GM23338 (cell line): ENCODE data around the gene OR6C70. TPM values are rescaled to one million over a fixed set of nuclear protein-coding genes. Genes with fewer than 3 reads are reported as not detected.

Source experiments
- polyA plus RNA-seq: library from polyadenylated mRNA; unstranded; fragments of >200 nt; fragmentation: Nextera tagmentation; extraction: Ambion mirVana; gene quantifications from 2 replicates; pipeline ENCODE4 v1.2.1, GENCODE V29; 2016
- total RNA-seq: library from RNA; depleted of rRNA; stranded (reverse); fragments of >200 nt; shearing (Covaris generic); gene quantifications from 2 replicates; pipeline ENCODE4 v1.2.3, GENCODE V29; 2014; rRNA removed
- TF ChIP-seq, protein P1 (sequence below): IDR thresholded peaks from one replicate; pipeline ENCODE4 v1.6.1; 2018; ENCODE audit warnings: antibody characterized with exemption; ENCODE audit not compliant: unreplicated experiment

The OR6C70 gene
- total and polyA plus RNA-seq, 2 experiments from 2014 or later = not detected

DNA sequence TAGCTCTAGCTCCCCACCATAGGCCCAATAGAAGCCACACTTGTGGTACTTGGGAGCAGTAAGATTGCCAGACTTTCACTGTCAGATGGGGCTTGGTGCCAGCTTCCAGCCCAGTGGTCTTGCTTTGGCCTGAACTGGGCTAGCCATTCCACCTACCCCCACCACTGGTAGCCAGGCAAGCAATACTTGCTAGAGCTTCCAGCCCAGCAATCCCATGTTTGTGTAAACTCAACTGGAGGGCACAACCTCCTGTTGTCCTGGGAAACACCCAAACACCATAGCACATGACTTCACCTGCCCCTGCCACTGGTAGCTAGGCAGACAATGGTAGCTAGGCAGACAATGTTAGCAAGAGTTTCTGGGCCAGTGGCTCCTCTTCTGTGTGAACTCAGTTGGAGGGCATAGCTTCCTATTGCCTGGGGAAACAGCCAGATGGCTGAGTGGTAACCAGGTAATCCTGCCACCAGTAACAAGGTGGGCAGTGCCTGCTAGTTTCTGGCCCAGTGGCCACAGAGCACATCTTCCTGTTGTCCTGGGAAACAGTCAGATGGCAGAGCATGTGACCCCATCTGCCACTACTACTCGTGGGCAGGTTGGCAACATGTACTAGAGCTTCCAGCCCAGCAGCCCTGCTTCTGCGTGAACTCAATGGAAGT lies 49.5 kb downstream of the OR6C70 start (continued):
- TF ChIP-seq, protein P1, sequence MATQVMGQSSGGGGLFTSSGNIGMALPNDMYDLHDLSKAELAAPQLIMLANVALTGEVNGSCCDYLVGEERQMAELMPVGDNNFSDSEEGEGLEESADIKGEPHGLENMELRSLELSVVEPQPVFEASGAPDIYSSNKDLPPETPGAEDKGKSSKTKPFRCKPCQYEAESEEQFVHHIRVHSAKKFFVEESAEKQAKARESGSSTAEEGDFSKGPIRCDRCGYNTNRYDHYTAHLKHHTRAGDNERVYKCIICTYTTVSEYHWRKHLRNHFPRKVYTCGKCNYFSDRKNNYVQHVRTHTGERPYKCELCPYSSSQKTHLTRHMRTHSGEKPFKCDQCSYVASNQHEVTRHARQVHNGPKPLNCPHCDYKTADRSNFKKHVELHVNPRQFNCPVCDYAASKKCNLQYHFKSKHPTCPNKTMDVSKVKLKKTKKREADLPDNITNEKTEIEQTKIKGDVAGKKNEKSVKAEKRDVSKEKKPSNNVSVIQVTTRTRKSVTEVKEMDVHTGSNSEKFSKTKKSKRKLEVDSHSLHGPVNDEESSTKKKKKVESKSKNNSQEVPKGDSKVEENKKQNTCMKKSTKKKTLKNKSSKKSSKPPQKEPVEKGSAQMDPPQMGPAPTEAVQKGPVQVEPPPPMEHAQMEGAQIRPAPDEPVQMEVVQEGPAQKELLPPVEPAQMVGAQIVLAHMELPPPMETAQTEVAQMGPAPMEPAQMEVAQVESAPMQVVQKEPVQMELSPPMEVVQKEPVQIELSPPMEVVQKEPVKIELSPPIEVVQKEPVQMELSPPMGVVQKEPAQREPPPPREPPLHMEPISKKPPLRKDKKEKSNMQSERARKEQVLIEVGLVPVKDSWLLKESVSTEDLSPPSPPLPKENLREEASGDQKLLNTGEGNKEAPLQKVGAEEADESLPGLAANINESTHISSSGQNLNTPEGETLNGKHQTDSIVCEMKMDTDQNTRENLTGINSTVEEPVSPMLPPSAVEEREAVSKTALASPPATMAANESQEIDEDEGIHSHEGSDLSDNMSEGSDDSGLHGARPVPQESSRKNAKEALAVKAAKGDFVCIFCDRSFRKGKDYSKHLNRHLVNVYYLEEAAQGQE = no peak

Other genes with a start within 250 kb of the OR6C70 start
- gene OR10A7, start 249.1 kb downstream of the OR6C70 start, total RNA-seq = not detected in 2 replicates
- gene OR10A7, start 249.1 kb downstream of the OR6C70 start, polyA plus RNA-seq = not detected in 2 replicates
- gene OR6C74, start 225.5 kb downstream of the OR6C70 start, total RNA-seq = not detected in 2 replicates
- not detected in 2 replicates for gene OR6C74, start 225.5 kb downstream of the OR6C70 start, polyA plus RNA-seq
- gene OR6C6, start 173.6 kb downstream of the OR6C70 start, total RNA-seq = not detected in 2 replicates
- not detected in 2 replicates for gene OR6C6, start 173.6 kb downstream of the OR6C70 start, polyA plus RNA-seq
- not detected in 2 replicates for gene OR6C1, start 155.8 kb downstream of the OR6C70 start, total RNA-seq
- not detected in 2 replicates for gene OR6C1, start 155.8 kb downstream of the OR6C70 start, polyA plus RNA-seq
- not detected in 2 replicates for gene OR6C3, start 139.4 kb downstream of the OR6C70 start, total RNA-seq
- gene OR6C3, start 139.4 kb downstream of the OR6C70 start, polyA plus RNA-seq = not detected in 2 replicates
- gene OR6C75, start 107.2 kb downstream of the OR6C70 start, total RNA-seq = not detected in 2 replicates
- not detected in 2 replicates for gene OR6C75, start 107.2 kb downstream of the OR6C70 start, polyA plus RNA-seq
- not detected in 2 replicates for gene OR6C65, start 69.6 kb downstream of the OR6C70 start, total RNA-seq
- not detected in 2 replicates for gene OR6C65, start 69.6 kb downstream of the OR6C70 start, polyA plus RNA-seq
- not detected in 2 replicates for gene OR6C76, start 43.9 kb downstream of the OR6C70 start, total RNA-seq
- not detected in 2 replicates for gene OR6C76, start 43.9 kb downstream of the OR6C70 start, polyA plus RNA-seq
- not detected in 2 replicates for gene OR6C2, start 26.1 kb downstream of the OR6C70 start, total RNA-seq
- gene OR6C2, start 26.1 kb downstream of the OR6C70 start, polyA plus RNA-seq = not detected in 2 replicates
- gene OR6C68, start 22.2 kb upstream of the OR6C70 start, total RNA-seq = not detected in 2 replicates
- gene OR6C68, start 22.2 kb upstream of the OR6C70 start, polyA plus RNA-seq = not detected in 2 replicates
- gene OR6C4, start 79.5 kb upstream of the OR6C70 start, total RNA-seq = not detected in 2 replicates
- not detected in 2 replicates for gene OR6C4, start 79.5 kb upstream of the OR6C70 start, polyA plus RNA-seq
- not detected in 2 replicates for gene OR2AP1, start 102.3 kb upstream of the OR6C70 start, total RNA-seq
- gene OR2AP1, start 102.3 kb upstream of the OR6C70 start, polyA plus RNA-seq = not detected in 2 replicates
- not detected in 2 replicates for gene OR10P1, start 166.8 kb upstream of the OR6C70 start, total RNA-seq
- gene OR10P1, start 166.8 kb upstream of the OR6C70 start, polyA plus RNA-seq = not detected in 2 replicates
- 45.3 and 49.1 TPM in 2 replicates for gene ITGA7, start 237.8 kb upstream of the OR6C70 start, total RNA-seq
- gene ITGA7, start 237.8 kb upstream of the OR6C70 start, polyA plus RNA-seq = 17.4 and 20.0 TPM in 2 replicates
- gene BLOC1S1, start 245.9 kb upstream of the OR6C70 start, total RNA-seq = 52.3 and 68.3 TPM in 2 replicates
- gene BLOC1S1, start 245.9 kb upstream of the OR6C70 start, polyA plus RNA-seq = 174 and 198 TPM in 2 replicates